Measurements from ENCODE around the gene RBMS3.
A peak's percentile ranks its signal among the peaks of the same experiment; 100 is the strongest.

The RBMS3 gene

GRCh38 chr3:29852767-29853166 lies 571.9 kb downstream of the RBMS3 start:
- TF ChIP-seq POLR2A (IDR thresholded peaks at IDR 0.05; ENCODE audit: low read length), result no peak
- no peak for TF ChIP-seq GATA1 (IDR thresholded peaks at IDR 0.05; ENCODE audit: low read depth, low read length)
- DNase-seq, result no peak

DNA sequence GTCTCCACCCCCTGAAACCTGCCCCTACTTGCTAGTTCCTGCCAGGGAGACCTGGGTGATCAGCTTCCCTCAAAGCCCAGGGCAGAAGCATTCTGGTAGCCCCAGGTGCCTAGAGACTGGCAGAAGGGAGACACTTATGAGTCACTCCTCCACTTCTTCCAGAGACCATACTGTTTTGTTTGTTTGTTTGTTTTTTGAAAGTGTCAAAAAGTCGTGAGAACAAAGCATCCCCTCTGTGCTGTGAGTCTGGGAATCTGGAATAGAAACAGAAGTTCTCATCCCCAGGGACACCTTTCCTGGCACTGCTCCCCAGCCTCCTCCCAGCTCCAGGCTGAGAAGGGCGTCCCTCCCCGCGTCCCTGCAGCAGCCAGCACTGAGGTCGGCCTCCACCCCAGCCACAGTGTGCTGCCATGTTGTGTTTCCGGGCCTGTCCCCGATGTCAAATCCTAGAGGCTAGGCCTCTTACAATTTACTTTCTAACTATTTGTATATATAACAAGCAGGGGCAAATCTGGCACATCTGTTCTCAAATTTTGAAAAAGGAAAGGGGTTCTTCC lies 573.0 kb downstream of the RBMS3 start:
- no peak for DNase-seq
- TF ChIP-seq POLR2A (IDR thresholded peaks at IDR 0.05; ENCODE audit: low read length), result no peak
- TF ChIP-seq GATA1 (IDR thresholded peaks at IDR 0.05; ENCODE audit: low read depth, low read length), result no peak

DNA sequence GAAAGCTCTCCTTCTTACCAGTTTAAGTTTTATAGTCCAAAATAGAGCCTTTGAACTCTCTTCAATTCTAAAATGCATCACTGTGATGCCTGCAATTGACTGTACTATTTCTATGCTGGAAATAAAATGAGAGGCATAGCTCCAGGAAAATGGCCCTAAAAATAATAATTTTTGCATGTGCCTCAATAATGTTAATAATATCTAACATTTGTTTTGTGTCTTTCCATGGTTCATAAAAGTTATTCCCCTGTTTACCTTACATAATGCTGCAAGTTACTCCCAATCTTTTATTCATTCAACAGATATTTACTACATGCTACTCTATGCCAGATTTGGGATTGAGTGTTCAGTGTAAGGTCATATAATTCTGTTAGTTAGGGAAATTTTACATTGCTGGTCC lies 574.0 kb downstream of the RBMS3 start:
- DNase-seq, result no peak
- TF ChIP-seq POLR2A (IDR thresholded peaks at IDR 0.05; ENCODE audit: low read length) (no peak), GATA1 (IDR thresholded peaks at IDR 0.05; ENCODE audit: low read depth, low read length) (no peak)

GRCh38 chr3:29859726-29860270 lies 578.9 kb downstream of the RBMS3 start:
- no peak for TF ChIP-seq POLR2A (IDR thresholded peaks at IDR 0.05; ENCODE audit: low read length)
- no peak for DNase-seq

DNA sequence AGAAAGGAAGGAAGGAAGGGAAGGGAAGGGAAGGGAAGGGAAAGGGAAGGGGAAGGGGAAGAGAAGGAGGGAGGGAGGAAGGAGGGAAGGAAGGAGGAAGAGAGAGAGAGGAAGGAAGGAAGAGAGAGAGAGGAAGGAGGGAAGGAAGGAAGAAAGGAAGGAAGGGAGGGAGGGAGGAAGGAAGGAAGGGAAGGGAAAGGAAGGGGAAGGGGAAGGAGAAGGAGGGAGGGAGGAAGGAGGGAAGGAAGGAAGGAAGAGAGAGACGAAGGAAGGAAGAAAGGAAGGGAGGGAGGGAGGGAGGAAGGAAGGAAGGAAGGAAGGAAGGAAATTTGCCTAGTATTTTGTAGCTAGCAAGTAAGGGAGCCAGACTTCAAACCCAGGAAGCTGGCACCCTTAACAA lies 583.9 kb downstream of the RBMS3 start:
- DNase-seq, result no peak
- no peak for TF ChIP-seq POLR2A (IDR thresholded peaks at IDR 0.05; ENCODE audit: low read length)
- TF ChIP-seq GATA1 (IDR thresholded peaks at IDR 0.05; ENCODE audit: low read depth, low read length), result no peak

GRCh38 chr3:29868543-29869101 lies 587.8 kb downstream of the RBMS3 start:
- no peak for DNase-seq
- TF ChIP-seq GATA1 (IDR thresholded peaks at IDR 0.05; ENCODE audit: low read depth, low read length), result no peak
- no peak for TF ChIP-seq POLR2A (IDR thresholded peaks at IDR 0.05; ENCODE audit: low read length)

- DNase-seq, result peak; percentile 31 to 84
- TF ChIP-seq GATA1 (IDR thresholded peaks at IDR 0.05; ENCODE audit: low read depth, low read length) (no peak), POLR2A (IDR thresholded peaks at IDR 0.05; ENCODE audit: low read length) (no peak)
These were observed 589.3 kb downstream of the RBMS3 start for GRCh38 chr3:29870136-29870535.

GRCh38 chr3:29871087-29871486 lies 590.2 kb downstream of the RBMS3 start:
- TF ChIP-seq GATA1 (IDR thresholded peaks at IDR 0.05; ENCODE audit: low read depth, low read length) (no peak), POLR2A (IDR thresholded peaks at IDR 0.05; ENCODE audit: low read length) (no peak)
- peak; percentile 5 to 8 for DNase-seq

- TF ChIP-seq POLR2A (IDR thresholded peaks at IDR 0.05; ENCODE audit: low read length) (no peak), GATA1 (IDR thresholded peaks at IDR 0.05; ENCODE audit: low read depth, low read length) (no peak)
- DNase-seq, result no peak
These were observed 599.9 kb downstream of the RBMS3 start for GRCh38 chr3:29880809-29881208.

DNA sequence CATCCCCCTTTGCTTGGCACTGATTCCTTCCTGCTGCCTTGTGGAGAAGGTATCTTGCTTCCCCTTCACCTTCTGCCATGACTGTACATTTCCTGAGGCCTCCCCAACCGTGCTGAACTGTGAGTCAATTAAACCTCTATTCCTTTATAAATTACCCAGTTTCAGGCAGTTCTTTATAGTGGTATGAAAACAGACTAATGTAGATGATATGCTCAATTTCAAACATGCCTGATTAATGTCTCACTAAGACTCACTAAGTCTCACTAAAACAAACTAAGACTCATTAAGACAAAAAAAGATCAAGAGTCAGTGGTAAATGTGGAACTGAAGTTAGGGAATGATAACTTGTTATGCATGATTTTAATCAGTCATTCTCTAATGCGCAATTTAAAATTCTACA lies 606.6 kb downstream of the RBMS3 start:
- TF ChIP-seq GATA1 (IDR thresholded peaks at IDR 0.05; ENCODE audit: low read depth, low read length) (no peak), POLR2A (IDR thresholded peaks at IDR 0.05; ENCODE audit: low read length) (no peak)
- no peak for DNase-seq

- TF ChIP-seq POLR2A (IDR thresholded peaks at IDR 0.05; ENCODE audit: low read length), result no peak
- no peak for TF ChIP-seq GATA1 (IDR thresholded peaks at IDR 0.05; ENCODE audit: low read depth, low read length)
These were observed 608.3 kb downstream of the RBMS3 start for GRCh38 chr3:29889215-29889614.

DNA sequence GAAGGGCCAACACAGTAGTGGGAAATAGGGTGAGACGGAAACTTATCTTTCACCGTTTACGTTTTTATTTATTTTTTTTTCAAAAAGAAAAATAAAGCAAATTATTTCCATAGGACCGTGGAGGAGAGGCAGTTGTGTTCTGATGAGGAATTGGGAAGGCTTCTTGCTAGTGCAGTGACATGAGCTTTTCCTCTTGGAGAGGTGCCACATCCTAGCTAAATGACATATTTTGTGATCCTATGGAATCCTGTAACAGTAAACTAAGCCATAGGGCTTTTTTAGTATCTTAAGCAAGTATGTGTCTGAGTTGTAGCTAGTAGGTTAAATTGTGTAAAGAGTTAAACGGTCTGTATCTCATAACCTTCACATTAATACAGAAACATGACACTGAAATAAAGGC lies 609.9 kb downstream of the RBMS3 start:
- TF ChIP-seq POLR2A (IDR thresholded peaks at IDR 0.05; ENCODE audit: low read length), result no peak
- no peak for TF ChIP-seq GATA1 (IDR thresholded peaks at IDR 0.05; ENCODE audit: low read depth, low read length)

More at GRCh38 chr3:29889215-29889614, 608.3 kb downstream of the RBMS3 start:
- DNase-seq, result no peak

GRCh38 chr3:29892976-29893554 lies 612.2 kb downstream of the RBMS3 start:
- no peak for DNase-seq
- TF ChIP-seq GATA1 (IDR thresholded peaks at IDR 0.05; ENCODE audit: low read depth, low read length) (no peak), POLR2A (IDR thresholded peaks at IDR 0.05; ENCODE audit: low read length) (no peak)

More for the DNA sequence above, 609.9 kb downstream of the RBMS3 start:
- DNase-seq, result no peak

DNA sequence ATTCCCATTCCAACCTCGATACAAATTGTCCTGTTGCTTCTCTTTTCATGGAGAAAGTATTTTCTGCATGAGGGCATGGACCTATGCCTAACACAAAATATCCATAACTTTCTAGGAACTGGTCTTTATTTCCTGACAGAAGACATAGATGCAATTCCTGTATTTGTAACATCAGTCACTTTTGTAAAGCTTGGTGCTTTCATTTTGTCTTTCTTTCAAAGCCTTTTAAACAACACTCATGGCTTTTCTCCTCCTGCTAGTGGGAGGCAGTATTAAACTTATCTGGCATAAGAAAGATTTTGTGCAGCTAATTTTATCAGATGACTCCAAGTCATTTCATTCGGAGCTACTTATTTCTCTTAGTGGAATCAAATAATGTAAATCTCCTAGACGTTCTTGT lies 616.0 kb downstream of the RBMS3 start:
- no peak for TF ChIP-seq GATA1 (IDR thresholded peaks at IDR 0.05; ENCODE audit: low read depth, low read length)
- no peak for TF ChIP-seq POLR2A (IDR thresholded peaks at IDR 0.05; ENCODE audit: low read length)

More for the DNA sequence above, 616.0 kb downstream of the RBMS3 start:
- DNase-seq, result no peak

Data from erythroblast (primary cell).